ENCODE results near the gene ANKRD9. TPM values are rescaled to one million over a fixed set of nuclear protein-coding genes. Genes with fewer than 3 reads are reported as not detected.
A peak's percentile ranks its signal among the peaks of the same experiment; 100 is the strongest.

Gene ANKRD9
- total and polyA plus RNA-seq, 2 of the 13 experiments (the other 11 are each of a cell fraction or from before 2014, with no cell fraction given), result 10.0 to 15.0 TPM

DNA sequence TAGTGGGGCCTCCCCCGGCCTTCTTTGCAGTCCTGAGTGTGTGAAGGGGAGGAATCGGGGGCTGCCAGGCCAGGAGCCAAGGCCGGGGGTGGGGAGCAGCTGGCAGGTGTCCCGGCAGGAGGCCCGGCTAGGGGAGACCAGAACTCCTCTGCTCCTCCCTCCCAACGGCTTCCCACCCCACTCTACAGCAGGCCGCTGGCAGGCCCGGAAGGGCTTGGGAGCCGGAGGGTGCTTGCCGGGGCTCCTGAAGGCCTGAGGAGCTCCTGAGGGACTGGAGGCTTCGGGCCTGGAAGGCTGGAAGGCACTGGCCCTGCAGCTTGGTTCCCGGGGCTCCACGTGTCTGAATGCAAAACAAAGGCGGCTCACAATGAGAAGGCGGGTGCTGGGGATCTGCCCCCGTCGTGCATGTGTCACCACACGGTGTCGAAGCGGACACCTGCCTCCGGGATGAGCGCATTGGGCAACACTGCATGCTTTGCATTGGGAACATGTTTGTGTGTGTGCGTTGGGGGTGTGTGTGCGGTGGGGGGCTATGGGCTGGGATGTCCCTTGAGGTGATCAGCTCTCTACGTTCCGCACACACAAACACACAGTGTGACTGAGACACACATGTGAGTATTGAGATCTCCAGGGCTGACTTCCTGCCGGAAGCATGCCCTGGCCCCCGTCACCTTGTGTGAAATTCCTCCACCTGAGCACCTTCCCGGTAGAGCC, 30.9 kb upstream of the ANKRD9 start (continued):
- 0 out of 2 replicates have a peak, but pooled peaks have one; percentile 0 for TF ChIP-seq ZNF816 (CRISPR knock-in tag; IDR thresholded peaks at IDR 0.05; ENCODE audit: borderline replicate concordance)
- TF ChIP-seq ZNF598 (CRISPR knock-in tag; IDR thresholded peaks at IDR 0.05; ENCODE audit: borderline replicate concordance), result no peak
- no peak for TF ChIP-seq ZNF44 (CRISPR knock-in tag; IDR thresholded peaks at IDR 0.05)
- peak; percentile 88; the same call in 1 of the 2 replicates for TF ChIP-seq AKAP8 (CRISPR knock-in tag; IDR thresholded peaks at IDR 0.05)
- TF ChIP-seq ZIK1 (CRISPR knock-in tag; IDR thresholded peaks at IDR 0.05; ENCODE audit: borderline replicate concordance, low read depth), result no peak
- no peak; the same call in 1 of the 2 replicates for TF ChIP-seq ZNF251 (CRISPR knock-in tag; IDR thresholded peaks at IDR 0.05)
- TF ChIP-seq ZNF550 (CRISPR knock-in tag; IDR thresholded peaks at IDR 0.05; ENCODE audit: borderline replicate concordance), result no peak
- no peak for TF ChIP-seq PPARG (CRISPR knock-in tag; conservative IDR thresholded peaks at IDR 0.05)
- TF ChIP-seq NFYB (CRISPR knock-in tag; IDR thresholded peaks at IDR 0.05), result no peak; the same call in 1 of the 2 replicates
- TF ChIP-seq ZNF382 (CRISPR knock-in tag; IDR thresholded peaks at IDR 0.05; ENCODE audit: borderline replicate concordance), result no peak
- peak; percentile 34 for TF ChIP-seq POLR2G (IDR thresholded peaks at IDR 0.05; ENCODE audit: low read depth, low read length)
- TF ChIP-seq, protein P1, sequence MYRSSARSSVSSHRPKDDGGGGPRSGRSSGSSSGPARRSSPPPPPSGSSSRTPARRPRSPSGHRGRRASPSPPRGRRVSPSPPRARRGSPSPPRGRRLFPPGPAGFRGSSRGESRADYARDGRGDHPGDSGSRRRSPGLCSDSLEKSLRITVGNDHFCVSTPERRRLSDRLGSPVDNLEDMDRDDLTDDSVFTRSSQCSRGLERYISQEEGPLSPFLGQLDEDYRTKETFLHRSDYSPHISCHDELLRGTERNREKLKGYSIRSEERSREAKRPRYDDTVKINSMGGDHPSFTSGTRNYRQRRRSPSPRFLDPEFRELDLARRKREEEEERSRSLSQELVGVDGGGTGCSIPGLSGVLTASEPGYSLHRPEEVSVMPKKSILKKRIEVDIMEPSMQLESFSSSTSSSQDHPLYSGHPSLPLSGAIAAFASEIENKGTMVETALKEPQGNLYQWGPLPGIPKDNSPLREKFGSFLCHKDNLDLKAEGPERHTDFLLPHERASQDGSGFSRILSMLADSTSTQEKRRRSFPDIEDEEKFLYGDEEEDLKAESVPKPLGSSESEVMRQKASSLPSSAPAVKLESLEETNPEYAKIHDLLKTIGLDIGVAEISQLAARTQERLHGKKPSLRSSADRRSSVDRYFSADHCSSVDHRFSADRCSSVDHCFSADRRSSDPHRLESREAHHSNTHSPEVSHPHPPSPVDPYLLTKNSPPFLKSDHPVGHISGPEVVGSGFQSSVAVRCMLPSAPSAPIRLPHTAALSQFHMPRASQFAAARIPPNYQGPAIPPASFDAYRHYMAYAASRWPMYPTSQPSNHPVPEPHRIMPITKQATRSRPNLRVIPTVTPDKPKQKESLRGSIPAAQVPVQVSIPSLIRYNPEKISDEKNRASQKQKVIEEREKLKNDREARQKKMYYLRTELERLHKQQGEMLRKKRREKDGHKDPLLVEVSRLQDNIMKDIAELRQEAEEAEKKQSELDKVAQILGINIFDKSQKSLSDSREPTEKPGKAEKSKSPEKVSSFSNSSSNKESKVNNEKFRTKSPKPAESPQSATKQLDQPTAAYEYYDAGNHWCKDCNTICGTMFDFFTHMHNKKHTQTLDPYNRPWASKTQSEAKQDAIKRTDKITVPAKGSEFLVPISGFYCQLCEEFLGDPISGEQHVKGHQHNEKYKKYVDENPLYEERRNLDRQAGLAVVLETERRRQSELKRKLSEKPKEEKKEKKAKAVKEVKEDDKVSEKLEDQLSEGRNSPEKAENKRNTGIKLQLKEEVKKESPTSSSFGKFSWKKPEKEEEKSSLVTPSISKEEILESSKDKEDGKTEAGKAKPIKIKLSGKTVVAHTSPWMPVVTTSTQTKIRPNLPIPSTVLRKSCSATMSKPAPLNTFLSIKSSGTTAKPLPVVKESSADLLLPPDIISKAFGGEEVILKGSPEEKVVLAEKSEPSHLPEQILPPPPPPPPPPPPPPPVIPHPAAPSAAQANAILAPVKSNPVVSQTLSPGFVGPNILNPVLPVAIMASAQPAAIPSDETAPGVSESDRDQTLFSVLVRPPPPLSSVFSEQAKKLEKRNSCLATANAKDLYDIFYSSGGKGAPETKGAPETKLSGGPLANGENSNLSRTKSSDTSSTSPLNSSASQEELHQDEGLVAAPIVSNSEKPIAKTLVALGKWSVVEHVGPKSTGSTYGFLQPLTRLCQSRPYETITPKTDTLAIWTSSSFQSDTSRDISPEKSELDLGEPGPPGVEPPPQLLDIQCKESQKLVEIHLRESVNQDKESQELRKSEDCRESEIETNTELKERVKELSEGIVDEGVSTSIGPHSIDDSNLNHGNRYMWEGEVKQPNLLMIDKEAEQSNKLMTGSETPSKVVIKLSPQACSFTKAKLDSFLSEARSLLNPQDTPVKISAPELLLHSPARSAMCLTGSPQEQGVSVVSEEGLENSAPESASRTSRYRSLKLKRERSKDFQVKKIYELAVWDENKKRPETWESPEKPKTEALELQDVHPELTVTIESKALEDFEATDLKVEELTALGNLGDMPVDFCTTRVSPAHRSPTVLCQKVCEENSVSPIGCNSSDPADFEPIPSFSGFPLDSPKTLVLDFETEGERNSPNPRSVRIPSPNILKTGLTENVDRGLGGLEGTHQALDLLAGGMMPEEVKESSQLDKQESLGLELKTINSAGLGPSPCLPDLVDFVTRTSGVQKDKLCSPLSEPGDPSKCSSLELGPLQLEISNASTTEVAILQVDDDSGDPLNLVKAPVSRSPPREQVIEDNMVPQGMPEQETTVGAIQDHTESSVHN (CRISPR knock-in tag; IDR thresholded peaks at IDR 0.05), result no peak
- TF ChIP-seq, protein P2, sequence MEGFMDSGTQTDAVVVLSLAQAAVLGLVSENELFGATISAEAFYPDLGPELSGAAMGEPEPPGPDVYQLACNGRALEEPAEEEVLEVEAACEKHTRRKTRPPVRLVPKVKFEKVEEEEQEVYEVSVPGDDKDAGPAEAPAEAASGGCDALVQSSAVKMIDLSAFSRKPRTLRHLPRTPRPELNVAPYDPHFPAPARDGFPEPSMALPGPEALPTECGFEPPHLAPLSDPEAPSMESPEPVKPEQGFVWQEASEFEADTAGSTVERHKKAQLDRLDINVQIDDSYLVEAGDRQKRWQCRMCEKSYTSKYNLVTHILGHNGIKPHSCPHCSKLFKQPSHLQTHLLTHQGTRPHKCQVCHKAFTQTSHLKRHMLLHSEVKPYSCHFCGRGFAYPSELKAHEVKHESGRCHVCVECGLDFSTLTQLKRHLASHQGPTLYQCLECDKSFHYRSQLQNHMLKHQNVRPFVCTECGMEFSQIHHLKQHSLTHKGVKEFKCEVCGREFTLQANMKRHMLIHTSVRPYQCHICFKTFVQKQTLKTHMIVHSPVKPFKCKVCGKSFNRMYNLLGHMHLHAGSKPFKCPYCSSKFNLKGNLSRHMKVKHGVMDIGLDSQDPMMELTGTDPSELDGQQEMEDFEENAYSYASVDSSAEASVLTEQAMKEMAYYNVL (CRISPR knock-in tag; IDR thresholded peaks at IDR 0.05; ENCODE audit: borderline replicate concordance), result no peak
- peak; percentile 93 for TF ChIP-seq TBX2 (CRISPR knock-in tag; IDR thresholded peaks at IDR 0.05; ENCODE audit: borderline replicate concordance)
- TF ChIP-seq, protein P3, sequence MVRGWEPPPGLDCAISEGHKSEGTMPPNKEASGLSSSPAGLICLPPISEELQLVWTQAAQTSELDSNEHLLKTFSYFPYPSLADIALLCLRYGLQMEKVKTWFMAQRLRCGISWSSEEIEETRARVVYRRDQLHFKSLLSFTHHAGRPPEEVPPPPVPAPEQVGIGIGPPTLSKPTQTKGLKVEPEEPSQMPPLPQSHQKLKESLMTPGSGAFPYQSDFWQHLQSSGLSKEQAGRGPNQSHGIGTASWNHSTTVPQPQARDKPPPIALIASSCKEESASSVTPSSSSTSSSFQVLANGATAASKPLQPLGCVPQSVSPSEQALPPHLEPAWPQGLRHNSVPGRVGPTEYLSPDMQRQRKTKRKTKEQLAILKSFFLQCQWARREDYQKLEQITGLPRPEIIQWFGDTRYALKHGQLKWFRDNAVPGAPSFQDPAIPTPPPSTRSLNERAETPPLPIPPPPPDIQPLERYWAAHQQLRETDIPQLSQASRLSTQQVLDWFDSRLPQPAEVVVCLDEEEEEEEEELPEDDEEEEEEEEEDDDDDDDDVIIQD (CRISPR knock-in tag; IDR thresholded peaks at IDR 0.05; ENCODE audit: low read depth), result no peak; the same call in 1 of the 2 replicates
- TF ChIP-seq TAF1 (CRISPR knock-in tag; IDR thresholded peaks at IDR 0.05), result peak; percentile 28
- TF ChIP-seq NRL (CRISPR knock-in tag; IDR thresholded peaks at IDR 0.05; ENCODE audit: borderline replicate concordance), result no peak
